H1 (cell line): ENCODE measurements around the gene HOXB4. TPM values are rescaled to one million over a fixed set of nuclear protein-coding genes. Genes with fewer than 3 reads are reported as not detected.
A peak's percentile ranks its signal among the peaks of the same experiment; 100 is the strongest.

Experiments
- CTCF ChIA-PET: fragments of 300-600 bp; sonication (Branson Sonifier 250); formaldehyde crosslinking; loops from one replicate; lab custom pipeline; 2021; ENCODE audit not compliant: partially characterized antibody; lab: Charles Lee
- POLR2A ChIA-PET: fragments of 300-600 bp; sonication (Branson Sonifier 250); formaldehyde crosslinking; loops from one replicate; lab custom pipeline; 2021; ENCODE audit warnings: inconsistent platforms; ENCODE audit not compliant: partially characterized antibody; lab: Charles Lee
- DNase-seq, 2 experiments: peaks; one replicate each; pipeline versions ENCODE4 v3.0.0 to v3.0.0-alpha.2; 2010 to 2022; ENCODE audit warnings: low spot score in 2 of 2, low read depth in 1 of 2, mixed read lengths in 1 of 2
- FAIRE-seq: peaks from 2 replicates; lab custom pipeline; 2011; peaks lifted over from hg19 to GRCh38; lab: Jason Lieb, UNC
- H2AFZ ChIP-seq: 2 replicates; pipeline ENCODE4 v1.8.1; 2012; ENCODE audit warnings: low read length, inconsistent platforms
- H2AK5ac ChIP-seq: 2 replicates; pipeline ENCODE4 v1.6.1; 2013; ENCODE audit warnings: low read depth, low read length
- H2BK120ac ChIP-seq: replicated peaks from 2 replicates; pipeline ENCODE3; 2013; ENCODE audit warnings: low read depth, low read length, inconsistent platforms
- H2BK12ac ChIP-seq: 2 replicates; pipeline ENCODE4 v1.6.1; 2013; ENCODE audit warnings: low read depth, low read length
- H2BK15ac ChIP-seq: 2 replicates; pipeline ENCODE4 v1.6.1; 2013; ENCODE audit warnings: low read length
- H2BK20ac ChIP-seq: 2 replicates; pipeline ENCODE4 v1.6.1; 2013; ENCODE audit warnings: low read length
- H2BK5ac ChIP-seq: 2 replicates; pipeline ENCODE4 v1.6.1; 2013; ENCODE audit warnings: low read depth, low read length
- H3K14ac ChIP-seq: 2 replicates; pipeline ENCODE4 v1.6.1; 2013; ENCODE audit warnings: inconsistent platforms; ENCODE audit not compliant: insufficient read length
- H3K18ac ChIP-seq: 2 replicates; pipeline ENCODE4 v1.6.1; 2013; ENCODE audit warnings: low read length; ENCODE audit errors: extremely low read depth
- H3K23ac ChIP-seq: 2 replicates; pipeline ENCODE4 v1.6.1; 2013; ENCODE audit warnings: inconsistent platforms; ENCODE audit not compliant: insufficient read length
- H3K23me2 ChIP-seq: 2 replicates; pipeline ENCODE4 v1.6.1; 2013; ENCODE audit warnings: low read depth, low read length
- H3K27ac ChIP-seq: 2 replicates; pipeline ENCODE4 v1.6.1; 2011; ENCODE audit warnings: low read depth, low read length, inconsistent platforms
- H3K27me3 ChIP-seq, 4 experiments: replicated peaks in 1 of 4; 1 replicate in 1 of 4; 2 replicates in 3 of 4; pipeline versions ENCODE4 v1.6.1 to v1.8.1; 2011 to 2013; ENCODE audit warnings: low read length in 3 of 4, mild to moderate bottlenecking in 3 of 4, inconsistent platforms in 2 of 4, mixed read lengths in 2 of 4, moderate library complexity in 1 of 4; ENCODE audit not compliant: control insufficient read depth in 3 of 4, insufficient read depth in 3 of 4; ENCODE audit errors: extremely low read depth in 1 of 4
- H3K36me3 ChIP-seq, 4 experiments: 2 replicates each; pipeline versions ENCODE4 v1.6.1 to v1.8.1; 2011 to 2013; ENCODE audit warnings: mild to moderate bottlenecking in 4 of 4, low read length in 3 of 4, moderate library complexity in 2 of 4, control low read depth in 1 of 4, inconsistent platforms in 1 of 4; ENCODE audit not compliant: insufficient read depth in 4 of 4, control insufficient read depth in 2 of 4
- H3K4ac ChIP-seq: replicated peaks from 2 replicates; pipeline ENCODE3; 2013; ENCODE audit warnings: low read length, low read depth, mixed read lengths, inconsistent platforms; ENCODE audit not compliant: insufficient read length
- H3K4me1 ChIP-seq, 4 experiments: replicated peaks in 1 of 4; 1 replicate in 1 of 4; 2 replicates in 3 of 4; pipeline versions ENCODE4 v1.6.1 to v1.8.1; 2011 to 2013; ENCODE audit warnings: low read length in 3 of 4, inconsistent platforms in 2 of 4, mixed read lengths in 1 of 4; ENCODE audit not compliant: insufficient read depth in 4 of 4, control insufficient read depth in 3 of 4
- H3K4me2 ChIP-seq, 2 experiments: 2 replicates each; pipeline versions ENCODE4 v1.6.1 to v1.8.1; 2011 to 2013; ENCODE audit warnings: low read depth in 2 of 2, low read length in 2 of 2, control low read depth in 1 of 2, inconsistent platforms in 1 of 2, mild to moderate bottlenecking in 1 of 2; ENCODE audit not compliant: insufficient read depth in 1 of 2
- H3K4me3 ChIP-seq, 4 experiments: fragments of 200-600, 300-600 bp in 1 of 4; sonication (generic), shearing (Covaris generic), sonication (Bioruptor Twin) in 1 of 4; 2 replicates each; pipeline versions ENCODE4 v1.5.1 to v1.8.1; 2011 to 2016; ENCODE audit warnings: low read length in 4 of 4, low read depth in 3 of 4, control low read depth in 2 of 4, inconsistent platforms in 2 of 4, mild to moderate bottlenecking in 2 of 4, mixed read lengths in 1 of 4, moderate library complexity in 1 of 4; ENCODE audit not compliant: insufficient read depth in 2 of 4; ENCODE audit errors: extremely low read depth in 1 of 4
- H3K56ac ChIP-seq: replicated peaks from 2 replicates; pipeline ENCODE3; 2013; ENCODE audit warnings: low read depth, mild to moderate bottlenecking, mixed read lengths, low read length, inconsistent platforms; ENCODE audit not compliant: insufficient read length
- H3K79me1 ChIP-seq: 2 replicates; pipeline ENCODE4 v1.6.1; 2013; ENCODE audit warnings: low read depth, low read length, control low read depth
- H3K79me2 ChIP-seq, 2 experiments: 2 replicates each; pipeline versions ENCODE4 v1.6.1 to v1.8.1; 2012 to 2013; ENCODE audit warnings: low read length in 2 of 2, mild to moderate bottlenecking in 2 of 2, inconsistent platforms in 1 of 2; ENCODE audit not compliant: insufficient read depth in 2 of 2, control insufficient read depth in 1 of 2
- H3K9ac ChIP-seq, 4 experiments: replicated peaks in 1 of 4; 1 replicate in 1 of 4; 2 replicates in 3 of 4; pipeline versions ENCODE4 v1.6.1 to v1.8.1; 2011 to 2013; ENCODE audit warnings: low read depth in 3 of 4, low read length in 3 of 4, control low read depth in 2 of 4, mild to moderate bottlenecking in 2 of 4, moderate library complexity in 2 of 4, inconsistent platforms in 1 of 4; ENCODE audit errors: extremely low read depth in 1 of 4
- H3K9me3 ChIP-seq, 2 experiments: 2 replicates each; pipeline versions ENCODE4 v1.6.1 to v1.8.1; 2012 to 2013; ENCODE audit warnings: mild to moderate bottlenecking in 2 of 2, moderate library complexity in 2 of 2, control low read depth in 1 of 2, inconsistent platforms in 1 of 2, low read depth in 1 of 2, low read length in 1 of 2, mixed read lengths in 1 of 2; ENCODE audit not compliant: insufficient read depth in 2 of 2
- H4K20me1 ChIP-seq, 2 experiments: replicated peaks in 1 of 2; 2 replicates each; pipeline versions ENCODE3 to v1.8.1; 2011 to 2013; ENCODE audit warnings: inconsistent platforms in 2 of 2, low read length in 2 of 2, mild to moderate bottlenecking in 1 of 2; ENCODE audit not compliant: insufficient read depth in 2 of 2, control insufficient read depth in 1 of 2
- H4K5ac ChIP-seq: 2 replicates; pipeline ENCODE4 v1.6.1; 2013; ENCODE audit warnings: low read length, low read depth, mixed read lengths, inconsistent platforms; ENCODE audit not compliant: insufficient read length
- H4K8ac ChIP-seq: 2 replicates; pipeline ENCODE4 v1.8.0; 2013; ENCODE audit warnings: mild to moderate bottlenecking, moderate library complexity, low read length, inconsistent platforms; ENCODE audit not compliant: insufficient read depth; ENCODE audit errors: extremely low read depth
- H4K91ac ChIP-seq: replicated peaks from 2 replicates; pipeline ENCODE3; 2013; ENCODE audit warnings: low read length, mixed read lengths, inconsistent platforms; ENCODE audit not compliant: insufficient read length
- CBX8 ChIP-seq: fragments of 300-800, 300-1000 bp; sonication (generic); IDR thresholded peaks from 2 replicates; pipeline ENCODE4 v1.7.1; 2016; ENCODE audit warnings: low read depth, low read length, borderline replicate concordance
- EP300 ChIP-seq, 2 experiments: IDR thresholded peaks; 1 replicate in 1 of 2; 2 replicates in 1 of 2; pipeline ENCODE4 v1.6.1; 2011 to 2012; ENCODE audit warnings: low read depth in 2 of 2, low read length in 2 of 2, mild to moderate bottlenecking in 2 of 2, borderline replicate concordance in 1 of 2, inconsistent platforms in 1 of 2, moderate library complexity in 1 of 2
- EZH2 ChIP-seq: fragments of 200-600 bp; sonication (generic); IDR thresholded peaks from 2 replicates; pipeline ENCODE4 v1.7.1; 2012; ENCODE audit warnings: low read depth, mild to moderate bottlenecking, moderate library complexity, low read length, inconsistent platforms; ENCODE audit not compliant: severe bottlenecking
- RBBP5 ChIP-seq: IDR thresholded peaks from 2 replicates; pipeline ENCODE4 v1.7.1; 2012; ENCODE audit warnings: low read depth, mild to moderate bottlenecking, inconsistent platforms, low read length, moderate library complexity, borderline replicate concordance
- RNF2 ChIP-seq: fragments of 200-900, 300-1000 bp; sonication (generic); IDR thresholded peaks from 2 replicates; pipeline ENCODE4 v1.7.1; 2016; ENCODE audit warnings: borderline replicate concordance, low read depth, mild to moderate bottlenecking, antibody characterized with exemption, low read length; ENCODE audit not compliant: poor library complexity, severe bottlenecking; ENCODE audit errors: missing control alignments
- SUZ12 ChIP-seq: fragments of 200-600 bp; sonication (generic); IDR thresholded peaks from 2 replicates; pipeline ENCODE4 v1.6.1; 2012; ENCODE audit warnings: mild to moderate bottlenecking, inconsistent platforms, low read length, moderate library complexity, mixed read lengths
- WGBS, 2 experiments: shearing (Covaris generic) in 1 of 2; methylation state at CpG; one replicate each; pipeline versions ENCODE4 v1.1.6 to v1.1.7; 2013 to 2015; ENCODE audit warnings: low lambda C conversion rate in 2 of 2, mixed read lengths in 2 of 2, inconsistent platforms in 1 of 2, low coverage in 1 of 2, missing lambda C conversion rate in 1 of 2; ENCODE audit not compliant: insufficient replicate concordance in 2 of 2, insufficient coverage in 1 of 2, insufficient read length in 1 of 2; ENCODE audit errors: extremely low coverage in 1 of 2, missing lambda C conversion rate in 1 of 2; 5-methylcytosine and 5-hydroxymethylcytosine counted together
- polyA plus RNA-seq, 7 experiments: library from polyadenylated mRNA; depleted of rRNA in 3 of 7; stranded (reverse) in 5 of 7; unstranded in 2 of 7; fragments of >200 nt in 5 of 7; fragments of 200-250 nt in 2 of 7; gene quantifications; 1 replicate in 5 of 7; 2 replicates in 1 of 7; 4 replicates in 1 of 7; pipeline versions ENCODE4 v1.2.1 to v1.2.3, GENCODE V29; 2011 to 2013; ENCODE audit warnings: missing spikeins in 2 of 7, mixed read lengths in 2 of 7
- total RNA-seq: library from RNA; stranded (reverse); fragmentation: NEBNext Ultra II Directional; extraction: Animal tissue kit (Norgen Biotek cat#: 25700); gene quantifications from 2 replicates; pipeline ENCODE4 v1.2.1, GENCODE V29; 2021

Gene HOXB4
- total and polyA plus RNA-seq, 2 of the 8 experiments (the other 6 are each of a cell fraction or from before 2014, with no cell fraction given), result not detected

- Histone ChIP-seq H3K4ac (no peak overlapping the region), H2BK20ac (no peak overlapping the region)
- TF ChIP-seq EZH2, result peak; percentile 84
- no peak for TF ChIP-seq RBBP5
- no peak for TF ChIP-seq EP300 (IDR thresholded peaks at IDR 0.05; ENCODE audit: borderline replicate concordance in 1 of 2, low read depth in 2 of 2, low read length in 2 of 2)
- TF ChIP-seq SUZ12, result peak; percentile 34; the same call in 1 of the 2 replicates
- peak; percentile 68; the same call in 1 of the 2 replicates for TF ChIP-seq CBX8
- peak; percentile 1 for TF ChIP-seq RNF2
- TF ChIP-seq, all 59 proteins: peak for 4
- no peaks in the 10 kb centered on the region for H3K79me2 ChIP-seq
- no peak for FAIRE-seq
- no peak overlapping the region for H4K5ac ChIP-seq
- H2AFZ ChIP-seq, result no peak overlapping the region
- no peak overlapping the region for H2BK12ac ChIP-seq
- WGBS, 2 experiments, result 19% methylated on average over 7 of the region's 7 CpGs; no CpG with 5 or more reads in 1 of the 2 experiments
- peaks cover 0 to 8% (median 0%) of the 10 kb centered on the region in 4 experiments; a peak in 1 of 8 replicates for H3K36me3 ChIP-seq
- ChIA-PET POLR2A (interaction anchor here (1.0 to 1.7 kb wide), 4 partner anchors 10 to 13 kb away, joined by 3 to 8 read pairs (median 4); no protein-coding TSS in a partner anchor), CTCF (interaction anchor here (0.6 to 4.0 kb wide), 14 partner anchors 10 to 249 kb away, joined by 3 to 18 read pairs (median 4); no protein-coding TSS in a partner anchor)
- H3K56ac ChIP-seq, result no peak overlapping the region
- H3K4me2 ChIP-seq, result no peak overlapping the region
- H2BK120ac ChIP-seq, result no peak overlapping the region
- H3K27me3 ChIP-seq, result peaks cover 98 to 100% (median 99%) of the 10 kb centered on the region in 4 experiments
- no peak overlapping the region; the same call in 1 of the 2 replicates for H3K18ac ChIP-seq
- H3K4me1 ChIP-seq, result peaks cover 0 to 11% (median 8%) of the 10 kb centered on the region in 4 experiments; a peak in 5 of 7 replicates
- H3K79me1 ChIP-seq, result no peaks in the 10 kb centered on the region
- no peaks in the 10 kb centered on the region for H3K9me3 ChIP-seq
- no peak overlapping the region for H3K27ac ChIP-seq
- H3K23me2 ChIP-seq, result no peaks in the 10 kb centered on the region
- H3K9ac ChIP-seq, result no peak overlapping the region
- H4K20me1 ChIP-seq, result peaks cover 22 to 33% of the 10 kb centered on the region in 2 experiments
- H3K4me3 ChIP-seq, result no peak overlapping the region
- no peak overlapping the region for H4K91ac ChIP-seq
- no peak overlapping the region for H2AK5ac ChIP-seq
- H3K23ac ChIP-seq, result no peak overlapping the region
- H2BK5ac ChIP-seq, result no peak overlapping the region
- no peak for DNase-seq
- H3K14ac ChIP-seq, result no peak overlapping the region
- no peak overlapping the region for H2BK15ac ChIP-seq
- H4K8ac ChIP-seq, result no peak overlapping the region
These were observed 21.4 kb downstream of the HOXB4 start for GRCh38 chr17:48556576-48557401.
